PC-9 (cell line): Measurements from ENCODE around the gene FANK1. TPM values are rescaled to one million over a fixed set of nuclear protein-coding genes. Genes with fewer than 3 reads are reported as not detected.
"Not testable (repeated sequence)": the region's sequence is repeated elsewhere in the genome, so short reads cannot be mapped to it uniquely, and the experiment has no call there.

Experiments
- Bru-seq: library from RNA; stranded (reverse); fragments of 400-500 nt; gene quantifications from one replicate; lab custom pipeline; 2021; lab: Mats Ljungman, UMichigan
- BruChase-seq, 2 experiments: library from RNA; stranded (reverse); fragments of 400-500 nt; gene quantifications; one replicate each; lab custom pipeline; 2021; lab: Mats Ljungman, UMichigan
- BruUV-seq: library from RNA; stranded (reverse); fragments of 400-500 nt; replicated peaks from 2 replicates; lab custom pipeline; 2021; lab: Mats Ljungman, UMichigan
- CTCF ChIA-PET: fragments of 300-600 bp; sonication (Branson Sonifier 250); formaldehyde crosslinking; loops from one replicate; lab custom pipeline; 2022; ENCODE audit warnings: antibody characterized with exemption; lab: Charles Lee
- POLR2A ChIA-PET: fragments of 300-600 bp; sonication (Branson Sonifier 250); formaldehyde crosslinking; loops from one replicate; lab custom pipeline; 2022; ENCODE audit warnings: antibody characterized with exemption; ENCODE audit not compliant: unreplicated experiment; lab: Charles Lee
- DNase-seq, 2 experiments: peaks; one replicate each; pipeline versions ENCODE4 v3.0.0 to v3.0.0-alpha.2; 2015 to 2022; ENCODE audit warnings: mixed read lengths in 1 of 2
- H2AFZ ChIP-seq: fragments of 200-600 bp; sonication (generic); 2 replicates; pipeline ENCODE4 v1.8.1; 2017; ENCODE audit warnings: antibody characterized with exemption
- H3F3A ChIP-seq: fragments of 200-600 bp; sonication (generic); 2 replicates; pipeline ENCODE4 v1.8.1; 2017; ENCODE audit warnings: antibody characterized with exemption, mild to moderate bottlenecking, low read depth; ENCODE audit not compliant: insufficient read depth
- H3K27ac ChIP-seq: fragments of 200-600 bp; sonication (generic); 2 replicates; pipeline ENCODE4 v1.6.1; 2016; ENCODE audit warnings: mixed run types
- H3K27me3 ChIP-seq: fragments of 200-600 bp; sonication (generic); 2 replicates; pipeline ENCODE4 v1.6.1; 2016; ENCODE audit warnings: low read depth, mixed run types; ENCODE audit not compliant: insufficient read depth
- H3K36me3 ChIP-seq: fragments of 200-600 bp; sonication (generic); 2 replicates; pipeline ENCODE4 v1.6.1; 2016; ENCODE audit warnings: low read depth, mixed run types
- H3K4me1 ChIP-seq: fragments of 200-600 bp; sonication (generic); replicated peaks from 2 replicates; pipeline ENCODE4 v1.6.1; 2016; ENCODE audit warnings: mixed run types; ENCODE audit not compliant: insufficient read depth
- H3K4me2 ChIP-seq: fragments of 200-600 bp; sonication (generic); 2 replicates; pipeline ENCODE4 v1.6.1; 2017; ENCODE audit warnings: mixed run types
- H3K4me3 ChIP-seq: fragments of 200-600 bp; sonication (generic); 2 replicates; pipeline ENCODE4 v1.6.1; 2016; ENCODE audit warnings: mixed run types
- H3K79me2 ChIP-seq: fragments of 200-600 bp; sonication (generic); 2 replicates; pipeline ENCODE4 v1.6.1; 2017; ENCODE audit warnings: low read depth, mixed run types
- H3K9me2 ChIP-seq: fragments of 200-600 bp; sonication (generic); 2 replicates; pipeline ENCODE4 v1.8.1; 2017; ENCODE audit warnings: mild to moderate bottlenecking; ENCODE audit not compliant: insufficient read depth
- H3K9me3 ChIP-seq: fragments of 200-600 bp; sonication (generic); 2 replicates; pipeline ENCODE4 v1.8.1; 2016; ENCODE audit warnings: low read depth; ENCODE audit not compliant: insufficient read depth
- H4K20me1 ChIP-seq: fragments of 200-600 bp; sonication (generic); 2 replicates; pipeline ENCODE4 v1.8.1; 2017; ENCODE audit not compliant: insufficient read depth
- CTCF ChIP-seq: fragments of 200-600 bp; sonication (generic); conservative IDR thresholded peaks from 2 replicates; pipeline ENCODE4 v1.6.1; 2017; ENCODE audit warnings: mixed run types, antibody characterized with exemption, mild to moderate bottlenecking, moderate library complexity
- EZH2 ChIP-seq: fragments of 200-600 bp; sonication (generic); IDR thresholded peaks from 2 replicates; pipeline ENCODE4 v1.8.0; 2017; ENCODE audit warnings: antibody characterized with exemption, low read depth
- intact Hi-C: fragments of 100-400 bp; cut with micrococcal nuclease; formaldehyde crosslinking; loops from one replicate; pipeline ENCODE4 v1.10.0; 2022; ENCODE audit not compliant: unreplicated experiment
- long read RNA-seq: library from polyadenylated mRNA; stranded (forward); transcript quantifications from one replicate; pipeline ENCODE4 v2.0.0, GENCODE V29; 2022
- total RNA-seq: library from RNA; stranded (reverse); gene quantifications from 2 replicates; pipeline ENCODE4 v1.2.3, GENCODE V29; 2021

Gene FANK1
- 21.4 and 24.7 TPM in 2 replicates for total RNA-seq
- percentile 69 among the genes with signal in this experiment for Bru-seq, nascent RNA
- percentile 80 among the genes with signal in this experiment for BruChase-seq, experiment 1, labeled RNA remaining after a 2-hour chase
- BruChase-seq, experiment 2, labeled RNA remaining after a 6-hour chase = percentile 65 among the genes with signal in this experiment
- long read RNA-seq, partial matches to known transcripts = 7 of 43 reads
- long read RNA-seq, other reads (novel, unspliced or antisense) = 34 of 43 reads

- Histone ChIP-seq H3K4me2 (peak within 1 kb of the TSS; percentile 84), H3K27ac (peak within 1 kb of the TSS; percentile 92), H2AFZ (peak within 1 kb of the TSS; percentile 79), H3K4me3 (peak within 1 kb of the TSS; percentile 75), H3K79me2 (peaks cover 47% of the 10 kb centered on the region), H3K4me1 (peaks cover 22% of the 10 kb centered on the region)
- H3F3A ChIP-seq, H4K20me1 ChIP-seq, H3K27me3 ChIP-seq, POLR2A ChIA-PET, H3K9me2 ChIP-seq, intact Hi-C loops, H3K9me3 ChIP-seq, H3K36me3 ChIP-seq, CTCF ChIA-PET: not testable (repeated sequence)
- TSS peak; percentile 26 for BruUV-seq
- peak; percentile 66 to 82 for DNase-seq
Measured at GRCh38 chr10:125896088-125896934, at the start of gene FANK1. TSS of gene FANK1 (plus strand) at chr10:125896564. CDS start at chr10:125896643, 79 bp downstream.

GRCh38 chr10:125846894-125847293 is 49.5 kb upstream of the FANK1 start:
- DNase-seq = no peak
- intact Hi-C loops = no loop called here
- Histone ChIP-seq H2AFZ (no peak overlapping the region), H3K4me1 (no peaks in the 10 kb centered on the region), H3K4me2 (no peak overlapping the region), H3F3A (no peaks in the 10 kb centered on the region), H3K27me3 (no peaks in the 10 kb centered on the region), H4K20me1 (no peaks in the 10 kb centered on the region), H3K9me3 (no peaks in the 10 kb centered on the region), H3K36me3 (no peaks in the 10 kb centered on the region), H3K79me2 (no peaks in the 10 kb centered on the region), H3K4me3 (no peak overlapping the region), H3K27ac (no peak overlapping the region), H3K9me2 (no peaks in the 10 kb centered on the region)
- TF ChIP-seq CTCF = no peak
- TF ChIP-seq EZH2 = no peak
- no TSS peak for BruUV-seq
- ChIA-PET CTCF (no interaction called here), POLR2A (no interaction called here)

GRCh38 chr10:125848371-125848770 is 48.0 kb upstream of the FANK1 start:
- BruUV-seq = no TSS peak

More at GRCh38 chr10:125848371-125848770, 48.0 kb upstream of the FANK1 start:
- no peak overlapping the region for H2AFZ ChIP-seq
- no peaks in the 10 kb centered on the region for H3K79me2 ChIP-seq
- H3K4me1 ChIP-seq = no peaks in the 10 kb centered on the region
- no peak overlapping the region for H3K4me3 ChIP-seq
- no peaks in the 10 kb centered on the region for H3K9me3 ChIP-seq
- no peak for TF ChIP-seq EZH2
- no peak for TF ChIP-seq CTCF
- ChIA-PET CTCF (no interaction called here), POLR2A (no interaction called here)
- no peaks in the 10 kb centered on the region for H3F3A ChIP-seq
- H3K36me3 ChIP-seq = no peaks in the 10 kb centered on the region
- H3K4me2 ChIP-seq = no peak overlapping the region
- no peaks in the 10 kb centered on the region for H4K20me1 ChIP-seq
- no peaks in the 10 kb centered on the region for H3K9me2 ChIP-seq
- no peaks in the 10 kb centered on the region for H3K27me3 ChIP-seq
- no peak overlapping the region for H3K27ac ChIP-seq
- no peak for DNase-seq
- intact Hi-C loops = no loop called here
